PC-9 (cell line): ENCODE data around the gene PDZRN4. TPM values are rescaled to one million over a fixed set of nuclear protein-coding genes. Genes with fewer than 3 reads are reported as not detected.

Experiments
- BruUV-seq: library from RNA; stranded (reverse); fragments of 400-500 nt; replicated peaks from 2 replicates; lab custom pipeline; 2021; lab: Mats Ljungman, UMichigan
- CTCF ChIA-PET: fragments of 300-600 bp; sonication (Branson Sonifier 250); formaldehyde crosslinking; loops from one replicate; lab custom pipeline; 2022; ENCODE audit warnings: antibody characterized with exemption; lab: Charles Lee
- POLR2A ChIA-PET: fragments of 300-600 bp; sonication (Branson Sonifier 250); formaldehyde crosslinking; loops from one replicate; lab custom pipeline; 2022; ENCODE audit warnings: antibody characterized with exemption; ENCODE audit not compliant: unreplicated experiment; lab: Charles Lee
- DNase-seq, 2 experiments: peaks; one replicate each; pipeline versions ENCODE4 v3.0.0 to v3.0.0-alpha.2; 2015 to 2022; ENCODE audit warnings: mixed read lengths in 1 of 2
- H2AFZ ChIP-seq: fragments of 200-600 bp; sonication (generic); 2 replicates; pipeline ENCODE4 v1.8.1; 2017; ENCODE audit warnings: antibody characterized with exemption
- H3F3A ChIP-seq: fragments of 200-600 bp; sonication (generic); 2 replicates; pipeline ENCODE4 v1.8.1; 2017; ENCODE audit warnings: antibody characterized with exemption, mild to moderate bottlenecking, low read depth; ENCODE audit not compliant: insufficient read depth
- H3K27ac ChIP-seq: fragments of 200-600 bp; sonication (generic); 2 replicates; pipeline ENCODE4 v1.6.1; 2016; ENCODE audit warnings: mixed run types
- H3K27me3 ChIP-seq: fragments of 200-600 bp; sonication (generic); 2 replicates; pipeline ENCODE4 v1.6.1; 2016; ENCODE audit warnings: low read depth, mixed run types; ENCODE audit not compliant: insufficient read depth
- H3K36me3 ChIP-seq: fragments of 200-600 bp; sonication (generic); 2 replicates; pipeline ENCODE4 v1.6.1; 2016; ENCODE audit warnings: low read depth, mixed run types
- H3K4me1 ChIP-seq: fragments of 200-600 bp; sonication (generic); replicated peaks from 2 replicates; pipeline ENCODE4 v1.6.1; 2016; ENCODE audit warnings: mixed run types; ENCODE audit not compliant: insufficient read depth
- H3K4me2 ChIP-seq: fragments of 200-600 bp; sonication (generic); 2 replicates; pipeline ENCODE4 v1.6.1; 2017; ENCODE audit warnings: mixed run types
- H3K4me3 ChIP-seq: fragments of 200-600 bp; sonication (generic); 2 replicates; pipeline ENCODE4 v1.6.1; 2016; ENCODE audit warnings: mixed run types
- H3K79me2 ChIP-seq: fragments of 200-600 bp; sonication (generic); 2 replicates; pipeline ENCODE4 v1.6.1; 2017; ENCODE audit warnings: low read depth, mixed run types
- H3K9me2 ChIP-seq: fragments of 200-600 bp; sonication (generic); 2 replicates; pipeline ENCODE4 v1.8.1; 2017; ENCODE audit warnings: mild to moderate bottlenecking; ENCODE audit not compliant: insufficient read depth
- H3K9me3 ChIP-seq: fragments of 200-600 bp; sonication (generic); 2 replicates; pipeline ENCODE4 v1.8.1; 2016; ENCODE audit warnings: low read depth; ENCODE audit not compliant: insufficient read depth
- H4K20me1 ChIP-seq: fragments of 200-600 bp; sonication (generic); 2 replicates; pipeline ENCODE4 v1.8.1; 2017; ENCODE audit not compliant: insufficient read depth
- CTCF ChIP-seq: fragments of 200-600 bp; sonication (generic); conservative IDR thresholded peaks from 2 replicates; pipeline ENCODE4 v1.6.1; 2017; ENCODE audit warnings: mixed run types, antibody characterized with exemption, mild to moderate bottlenecking, moderate library complexity
- EZH2 ChIP-seq: fragments of 200-600 bp; sonication (generic); IDR thresholded peaks from 2 replicates; pipeline ENCODE4 v1.8.0; 2017; ENCODE audit warnings: antibody characterized with exemption, low read depth
- intact Hi-C: fragments of 100-400 bp; cut with micrococcal nuclease; formaldehyde crosslinking; loops from one replicate; pipeline ENCODE4 v1.10.0; 2022; ENCODE audit not compliant: unreplicated experiment
- total RNA-seq: library from RNA; stranded (reverse); gene quantifications from 2 replicates; pipeline ENCODE4 v1.2.3, GENCODE V29; 2021

PDZRN4 gene
- total RNA-seq, 1 experiment from 2014 or later = not detected

- POLR2A ChIA-PET = no interaction called here
- DNase-seq = no peak
- Histone ChIP-seq H2AFZ (no peak overlapping the region), H3K79me2 (no peaks in the 10 kb centered on the region), H3K4me1 (no peaks in the 10 kb centered on the region), H3K27me3 (no peaks in the 10 kb centered on the region), H3K9me3 (no peaks in the 10 kb centered on the region), H3K27ac (no peak overlapping the region), H4K20me1 (no peaks in the 10 kb centered on the region; the same call in 1 of the 2 replicates), H3F3A (no peaks in the 10 kb centered on the region), H3K9me2 (0 out of 2 replicates have a peak, but pooled peaks cover 4% of the 10 kb centered on the region), H3K4me2 (no peak overlapping the region), H3K4me3 (no peak overlapping the region), H3K36me3 (no peaks in the 10 kb centered on the region)
- CTCF ChIA-PET = no interaction called here
- TF ChIP-seq EZH2 (no peak), CTCF (no peak)
- no TSS peak for BruUV-seq
- intact Hi-C loops = no loop called here
Observed at GRCh38 chr12:41212625-41213024, 24.5 kb downstream of the PDZRN4 start.

GRCh38 chr12:41213107-41213506 is 25.0 kb downstream of the PDZRN4 start:
- Histone ChIP-seq H3K27me3 (no peaks in the 10 kb centered on the region), H3K36me3 (no peaks in the 10 kb centered on the region), H3K79me2 (no peaks in the 10 kb centered on the region), H3K4me2 (no peak overlapping the region), H4K20me1 (no peaks in the 10 kb centered on the region), H3K9me3 (no peaks in the 10 kb centered on the region), H3F3A (no peaks in the 10 kb centered on the region), H3K4me1 (no peaks in the 10 kb centered on the region), H3K9me2 (0 out of 2 replicates have a peak, but pooled peaks cover 4% of the 10 kb centered on the region), H2AFZ (no peak overlapping the region), H3K27ac (no peak overlapping the region), H3K4me3 (no peak overlapping the region)
- no peak for DNase-seq
- no TSS peak for BruUV-seq
- intact Hi-C loops = no loop called here
- POLR2A ChIA-PET = no interaction called here
- TF ChIP-seq EZH2 = no peak
- no peak for TF ChIP-seq CTCF
- CTCF ChIA-PET = no interaction called here

DNA sequence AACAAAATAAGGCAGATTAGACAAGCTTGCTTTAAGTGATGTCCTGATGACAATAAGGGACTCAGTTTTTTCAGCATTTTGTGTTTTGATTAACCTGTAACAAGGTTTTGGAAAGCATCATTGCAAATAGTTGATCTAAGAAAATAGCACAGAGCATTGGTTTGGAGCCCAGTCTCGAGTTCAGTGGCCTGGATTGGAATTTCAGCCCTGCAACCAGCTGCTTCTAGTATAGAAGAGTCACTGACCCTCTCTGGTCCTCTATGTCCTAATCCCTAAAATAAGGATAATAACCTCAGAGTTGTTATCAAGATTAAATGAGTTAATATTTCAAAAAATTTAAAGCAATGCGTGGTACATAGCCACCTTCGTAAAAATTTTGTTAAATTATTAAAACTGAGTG is 25.5 kb downstream of the PDZRN4 start:
- Histone ChIP-seq H3K9me3 (no peaks in the 10 kb centered on the region), H3K9me2 (0 out of 2 replicates have a peak, but pooled peaks cover 3% of the 10 kb centered on the region), H4K20me1 (no peaks in the 10 kb centered on the region), H3K27ac (no peak overlapping the region), H3K79me2 (no peaks in the 10 kb centered on the region), H2AFZ (no peak overlapping the region), H3F3A (no peaks in the 10 kb centered on the region), H3K4me2 (no peak overlapping the region), H3K4me1 (no peaks in the 10 kb centered on the region), H3K27me3 (no peaks in the 10 kb centered on the region), H3K36me3 (no peaks in the 10 kb centered on the region), H3K4me3 (no peak overlapping the region)
- POLR2A ChIA-PET = no interaction called here
- intact Hi-C loops = no loop called here
- TF ChIP-seq EZH2 = no peak
- no peak for TF ChIP-seq CTCF
- DNase-seq = no peak
- CTCF ChIA-PET = no interaction called here
- BruUV-seq = no TSS peak
